ENCODE data around the gene TMEM116. TPM values are rescaled to one million over a fixed set of nuclear protein-coding genes. Genes with fewer than 3 reads are reported as not detected.

Gene TMEM116
- total RNA-seq, 2 experiments from 2014 or later: 13.8 to 16.3 TPM

GRCh38 chr12:112035219-112035785 lies 22.3 kb upstream of the TMEM116 start:
- Mint-ChIP-seq H3K4me1 (ENCODE audit: low read depth) (no peaks in the 10 kb centered on the region), H3K27me3 (no peaks in the 10 kb centered on the region), H3K36me3 (ENCODE audit: low read depth) (peaks cover 47% of the 10 kb centered on the region), H3K4me3 (no peak overlapping the region), H3K9me3 (no peaks in the 10 kb centered on the region), H3K27ac (no peak overlapping the region)
- intact Hi-C loops (cut with micrococcal nuclease): no loop called here
- ChIA-PET CTCF (no interaction called here), POLR2A (interaction anchor here (0.6 to 1.2 kb wide), 3 partner anchors 12 to 351 kb away, joined by 3 read pairs; no protein-coding TSS in a partner anchor)
- DNase-seq (no peak), ATAC-seq (no peak)
- no peak for TF ChIP-seq CTCF (IDR thresholded peaks at IDR 0.05)

GRCh38 chr12:112032292-112032691 lies 19.3 kb upstream of the TMEM116 start:
- DNase-seq (no peak), ATAC-seq (no peak)
- peak overlapping the region; percentile 12 for H3K27ac Mint-ChIP-seq
- no peak for TF ChIP-seq CTCF (IDR thresholded peaks at IDR 0.05)
- CTCF ChIA-PET: interaction anchor here (1.5 kb wide), 1 partner anchor 12 kb away, joined by 3 read pairs; no protein-coding TSS in a partner anchor
- no peaks in the 10 kb centered on the region for H3K9me3 Mint-ChIP-seq
- no peaks in the 10 kb centered on the region for H3K27me3 Mint-ChIP-seq
- peaks cover 8% of the 10 kb centered on the region for H3K4me1 Mint-ChIP-seq (ENCODE audit: low read depth)
- H3K36me3 Mint-ChIP-seq (ENCODE audit: low read depth): peaks cover 42% of the 10 kb centered on the region
- POLR2A ChIA-PET: interaction anchor here (0.7 kb wide), 1 partner anchor 13 kb away, joined by 3 read pairs; no protein-coding TSS in a partner anchor
- no peak overlapping the region for H3K4me3 Mint-ChIP-seq
- intact Hi-C loops (cut with micrococcal nuclease): no loop called here

GRCh38 chr12:112031472-112031871 lies 18.5 kb upstream of the TMEM116 start:
- no peak for TF ChIP-seq CTCF (IDR thresholded peaks at IDR 0.05)
- peak overlapping the region; percentile 43 for H3K27ac Mint-ChIP-seq
- ChIA-PET CTCF (no interaction called here), POLR2A (interaction anchor here (0.7 kb wide), 1 partner anchor 12 kb away, joined by 3 read pairs; no protein-coding TSS in a partner anchor)
- no peak overlapping the region for H3K4me3 Mint-ChIP-seq
- no peaks in the 10 kb centered on the region for H3K27me3 Mint-ChIP-seq
- H3K4me1 Mint-ChIP-seq (ENCODE audit: low read depth): peaks cover 10% of the 10 kb centered on the region
- intact Hi-C loops (cut with micrococcal nuclease): no loop called here
- no peak for DNase-seq
- ATAC-seq: no peak
- H3K9me3 Mint-ChIP-seq: no peaks in the 10 kb centered on the region
- peaks cover 36% of the 10 kb centered on the region for H3K36me3 Mint-ChIP-seq (ENCODE audit: low read depth)

GRCh38 chr12:112029301-112029700 lies 16.3 kb upstream of the TMEM116 start:
- ChIA-PET POLR2A (interaction anchor here (0.6 kb wide), 1 partner anchor 13 kb away, joined by 3 read pairs; no protein-coding TSS in a partner anchor), CTCF (interaction anchor here (1.1 kb wide), 1 partner anchor 83 kb away, joined by 3 read pairs; no protein-coding TSS in a partner anchor)
- Mint-ChIP-seq H3K9me3 (no peaks in the 10 kb centered on the region), H3K27me3 (no peaks in the 10 kb centered on the region), H3K27ac (peak overlapping the region; percentile 14), H3K4me3 (no peak overlapping the region), H3K4me1 (ENCODE audit: low read depth) (peaks cover 19% of the 10 kb centered on the region), H3K36me3 (ENCODE audit: low read depth) (peaks cover 43% of the 10 kb centered on the region)
- no peak for ATAC-seq
- intact Hi-C loops (cut with micrococcal nuclease): no loop called here
- DNase-seq: no peak
- TF ChIP-seq CTCF (IDR thresholded peaks at IDR 0.05): no peak

- intact Hi-C loops (cut with micrococcal nuclease): no loop called here
- DNase-seq (no peak), ATAC-seq (no peak)
- H3K4me1 Mint-ChIP-seq (ENCODE audit: low read depth): peaks cover 37% of the 10 kb centered on the region
- H3K36me3 Mint-ChIP-seq (ENCODE audit: low read depth): peaks cover 42% of the 10 kb centered on the region
- H3K27ac Mint-ChIP-seq: peak overlapping the region; percentile 77
- CTCF ChIA-PET: no interaction called here
- no peak overlapping the region for H3K4me3 Mint-ChIP-seq
- H3K9me3 Mint-ChIP-seq: no peaks in the 10 kb centered on the region
- no peak for TF ChIP-seq CTCF (IDR thresholded peaks at IDR 0.05)
- POLR2A ChIA-PET: interaction anchor here (0.7 kb wide), 1 partner anchor 81 kb away, joined by 3 read pairs; no protein-coding TSS in a partner anchor
- H3K27me3 Mint-ChIP-seq: no peaks in the 10 kb centered on the region
Observed at GRCh38 chr12:112025808-112026375, 12.9 kb upstream of the TMEM116 start.
